Spleen (tissue), 11 donors: ENCODE results near the gene PPP1CA. TPM values are rescaled to one million over a fixed set of nuclear protein-coding genes. Genes with fewer than 3 reads are reported as not detected.

ENCODE experiments used
- DNase-seq: peaks from one replicate; pipeline ENCODE4 v3.0.0-alpha.2; 2020
- H3K27ac ChIP-seq, 8 donors: fragments of 200-600 bp; sonication (generic) in 7 of 8; 1 replicate in 4 of 8; 2 replicates in 4 of 8; pipeline versions ENCODE4 v1.5.0 to v1.8.0; 2016 to 2021; ENCODE audit warnings: inconsistent platforms in 4 of 8, mild to moderate bottlenecking in 4 of 8, moderate library complexity in 1 of 8
- H3K27me3 ChIP-seq, 7 donors: fragments of 200-600 bp; sonication (generic) in 6 of 7; replicated peaks in 1 of 7; 1 replicate in 4 of 7; 2 replicates in 3 of 7; pipeline versions ENCODE4 v1.5.0 to v1.8.0; 2016 to 2021; ENCODE audit warnings: inconsistent platforms in 3 of 7, mild to moderate bottlenecking in 1 of 7
- H3K36me3 ChIP-seq, 6 donors: fragments of 200-600 bp; sonication (generic) in 5 of 6; 1 replicate in 4 of 6; 2 replicates in 2 of 6; pipeline versions ENCODE4 v1.5.0 to v1.8.0; 2016 to 2021; ENCODE audit warnings: inconsistent platforms in 2 of 6
- H3K4me1 ChIP-seq, 6 donors: fragments of 200-600 bp; sonication (generic) in 5 of 6; 1 replicate in 3 of 6; 2 replicates in 3 of 6; pipeline versions ENCODE4 v1.5.0 to v1.8.0; 2016 to 2021; ENCODE audit warnings: inconsistent platforms in 3 of 6
- H3K4me3 ChIP-seq, 8 donors: fragments of 200-600 bp; sonication (generic) in 7 of 8; 1 replicate in 4 of 8; 2 replicates in 4 of 8; pipeline versions ENCODE4 v1.5.0 to v1.8.0; 2016 to 2021; ENCODE audit warnings: inconsistent platforms in 4 of 8, mild to moderate bottlenecking in 4 of 8, moderate library complexity in 2 of 8
- H3K9me3 ChIP-seq, 8 donors: fragments of 200-600 bp; sonication (generic) in 7 of 8; 1 replicate in 4 of 8; 2 replicates in 4 of 8; pipeline versions ENCODE4 v1.5.0 to v1.8.0; 2016 to 2021; ENCODE audit warnings: inconsistent platforms in 4 of 8
- POLR2A ChIP-seq, 3 donors: fragments of 450-650 bp; IDR thresholded peaks; one replicate each; pipeline ENCODE4 v1.5.1; 2017; ENCODE audit warnings: antibody characterized with exemption in 3 of 3, mild to moderate bottlenecking in 1 of 3
- POLR2AphosphoS5 ChIP-seq, 3 donors: sonication (generic); formaldehyde crosslinking; IDR thresholded peaks; one replicate each; pipeline ENCODE4 v1.5.1; 2017; ENCODE audit warnings: antibody characterized with exemption in 3 of 3
- WGBS, 5 donors: extraction: QIAGEN DNeasy Blood & Tissue Kit in 3 of 5; methylation state at CpG; one replicate each; pipeline versions ENCODE4 v1.1.5 to v1.1.7; 2013 to 2018; 5-methylcytosine and 5-hydroxymethylcytosine counted together
- intact Hi-C: fragments of 100-400 bp; cut with DNase I; formaldehyde crosslinking; loops from one replicate; pipeline ENCODE4 v1.15.0; 2023; ENCODE audit warnings: low total_unique reads
- polyA plus RNA-seq, 3 donors: library from polyadenylated mRNA; stranded (reverse); fragments of 200-250 nt; gene quantifications; one replicate each; pipeline ENCODE4 v1.2.1, GENCODE V29; 2013
- total RNA-seq, 7 donors: library from RNA; depleted of rRNA in 3 of 7; stranded (reverse); fragments of >200 nt in 3 of 7; fragmentation: NEBNext Ultra II Directional in 4 of 7; extraction: Animal tissue kit (Norgen Biotek cat#: 25700) in 4 of 7; gene quantifications; one replicate each; pipeline versions ENCODE4 v1.1.0 to v1.2.1, GENCODE V29; 2016 to 2021
- TF ChIP-seq, protein P1 (sequence below), 11 experiments: fragments of 200-600 bp in 7 of 11; fragments of 450-650 bp in 4 of 11; sonication (generic) in 4 of 11; IDR thresholded peaks in 8 of 11; conservative IDR thresholded peaks in 3 of 11; 1 replicate in 7 of 11; 2 replicates in 4 of 11; pipeline versions ENCODE4 v1.4.0 to v1.8.0; 2016 to 2021; ENCODE audit warnings: antibody characterized with exemption in 11 of 11, inconsistent platforms in 4 of 11, mild to moderate bottlenecking in 1 of 11
- donor health status: healthy with polysubstance abuse.
- donor health status: DM: no; HTN: no; CAD: no; lungs with moderate emphysema.
- donor health status: DM: no; HTN: no; CAD: no.
- donor health status: Bipolar disorder and iron deficiency.
- donor health status: healthy.
- donor health status: DM: no; HTN: no; CAD: no.
- donor health status: DM: yes; HTN: yes; CAD: no.

The PPP1CA gene
- total and polyA plus RNA-seq, 10 donors: 147 to 207 (median 158) TPM

DNA sequence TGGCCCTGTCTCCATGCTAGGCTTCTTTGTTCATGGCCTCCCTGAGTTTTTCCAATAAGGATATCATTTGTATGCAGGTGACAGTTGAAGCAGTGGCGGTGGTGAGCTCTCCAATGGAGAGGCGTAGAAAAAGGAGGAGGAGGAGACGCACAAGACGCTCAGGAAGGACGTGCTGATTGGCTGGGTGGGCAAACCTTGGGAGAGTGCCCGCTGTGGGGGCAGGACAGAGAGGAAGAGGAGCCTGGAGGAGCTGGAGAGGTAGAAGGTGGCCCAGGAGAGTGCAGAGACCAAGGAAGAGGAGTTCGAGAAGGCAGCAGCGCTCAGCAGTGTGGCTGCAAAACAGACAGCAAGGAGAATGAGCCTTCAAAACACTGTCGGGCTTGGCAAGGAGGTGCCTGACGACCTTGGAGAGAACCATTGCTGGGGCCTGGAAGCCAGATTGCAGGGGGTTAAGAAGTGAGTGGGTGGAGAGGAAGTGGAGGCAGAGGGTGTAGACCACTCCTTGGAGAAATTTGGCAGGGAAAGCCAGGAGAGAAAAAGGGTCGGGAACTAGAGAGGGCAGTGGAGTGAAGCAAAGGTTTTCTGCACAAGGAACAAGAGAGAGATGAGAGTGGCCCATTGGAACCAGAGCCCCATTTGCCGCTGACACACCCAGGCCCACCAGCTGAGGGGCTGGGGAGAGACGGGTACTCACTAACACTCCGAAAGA lies 35.8 kb downstream of the PPP1CA start:
- H3K27ac ChIP-seq: peak overlapping the region in 5 of 8 donors; percentile 41 to 80 (median 54)

DNA sequence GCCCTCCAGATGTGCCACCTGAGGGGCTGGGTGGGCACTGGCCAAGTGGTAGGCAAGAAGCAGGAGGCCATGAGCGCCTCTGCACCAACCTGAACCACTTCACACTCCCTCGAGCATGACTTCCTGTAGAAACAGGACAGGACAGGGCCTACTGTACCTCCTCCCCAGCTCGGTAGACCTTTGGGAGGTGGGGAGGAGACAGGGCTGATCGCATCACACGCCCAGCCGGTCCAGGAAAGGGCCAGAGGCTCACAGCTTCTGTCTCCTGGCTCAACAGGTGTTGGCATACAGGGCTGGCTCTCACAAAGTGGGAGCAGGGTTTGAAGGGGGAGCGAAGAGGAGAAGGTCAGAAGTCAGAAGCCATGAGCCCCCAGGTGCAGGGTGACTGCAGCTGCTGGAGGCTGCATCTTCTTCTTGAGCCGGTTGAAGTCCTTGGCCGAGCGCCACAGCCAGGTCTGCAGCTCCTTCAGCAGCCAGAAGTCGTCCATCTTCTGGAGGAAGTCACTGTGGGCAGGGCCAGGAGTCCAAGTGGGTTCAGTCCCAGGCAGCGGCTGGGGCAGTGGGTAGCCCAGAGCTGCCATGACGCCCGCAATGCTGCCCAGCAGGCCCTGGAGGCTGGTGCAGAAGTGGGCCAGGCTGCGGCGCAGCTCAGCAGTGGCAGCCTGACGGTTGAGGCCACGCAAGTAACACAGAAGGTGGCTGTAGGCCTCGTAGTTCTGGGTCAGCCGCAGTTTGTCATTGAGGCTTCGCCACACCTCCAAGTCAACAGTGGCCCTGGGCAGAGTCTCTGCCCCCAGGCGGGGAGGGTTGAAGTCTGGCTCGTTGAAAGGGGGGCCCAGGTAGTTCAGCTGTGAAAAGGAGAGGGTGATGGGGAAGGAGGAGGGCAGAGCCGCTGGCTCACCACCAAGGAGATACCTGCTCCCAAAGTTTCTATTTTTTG lies 36.6 kb downstream of the PPP1CA start:
- intact Hi-C loops: no loop called here
- no peaks in the 10 kb centered on the region for H3K27me3 ChIP-seq
- TF ChIP-seq, protein P1, sequence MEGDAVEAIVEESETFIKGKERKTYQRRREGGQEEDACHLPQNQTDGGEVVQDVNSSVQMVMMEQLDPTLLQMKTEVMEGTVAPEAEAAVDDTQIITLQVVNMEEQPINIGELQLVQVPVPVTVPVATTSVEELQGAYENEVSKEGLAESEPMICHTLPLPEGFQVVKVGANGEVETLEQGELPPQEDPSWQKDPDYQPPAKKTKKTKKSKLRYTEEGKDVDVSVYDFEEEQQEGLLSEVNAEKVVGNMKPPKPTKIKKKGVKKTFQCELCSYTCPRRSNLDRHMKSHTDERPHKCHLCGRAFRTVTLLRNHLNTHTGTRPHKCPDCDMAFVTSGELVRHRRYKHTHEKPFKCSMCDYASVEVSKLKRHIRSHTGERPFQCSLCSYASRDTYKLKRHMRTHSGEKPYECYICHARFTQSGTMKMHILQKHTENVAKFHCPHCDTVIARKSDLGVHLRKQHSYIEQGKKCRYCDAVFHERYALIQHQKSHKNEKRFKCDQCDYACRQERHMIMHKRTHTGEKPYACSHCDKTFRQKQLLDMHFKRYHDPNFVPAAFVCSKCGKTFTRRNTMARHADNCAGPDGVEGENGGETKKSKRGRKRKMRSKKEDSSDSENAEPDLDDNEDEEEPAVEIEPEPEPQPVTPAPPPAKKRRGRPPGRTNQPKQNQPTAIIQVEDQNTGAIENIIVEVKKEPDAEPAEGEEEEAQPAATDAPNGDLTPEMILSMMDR (IDR thresholded peaks at IDR 0.05 in 8 of 11, conservative IDR thresholded peaks at IDR 0.05 in 3 of 11): no peak
- peak; percentile 35 to 67 (median 62) for TF ChIP-seq POLR2AphosphoS5 (IDR thresholded peaks at IDR 0.05)
- 66 to 78% (median 75%) methylated on average over 19 to 24 of the region's 24 CpGs for WGBS, 5 donors
- peaks cover 40 to 77% (median 63%) of the 10 kb centered on the region in 6 donors for H3K4me1 ChIP-seq
- peaks cover 0 to 26% (median 0%) of the 10 kb centered on the region in 6 donors for H3K36me3 ChIP-seq
- no peak overlapping the region for H3K4me3 ChIP-seq
- no peaks in the 10 kb centered on the region for H3K9me3 ChIP-seq
- DNase-seq: peak; percentile 64
- H3K27ac ChIP-seq: peak overlapping the region in 5 of 8 donors; percentile 41 to 80 (median 54)

More for the DNA sequence above, 35.8 kb downstream of the PPP1CA start:
- Histone ChIP-seq H3K4me3 (no peak overlapping the region), H3K4me1 (peaks cover 44 to 85% (median 71%) of the 10 kb centered on the region in 6 donors), H3K9me3 (no peaks in the 10 kb centered on the region), H3K27me3 (no peaks in the 10 kb centered on the region), H3K36me3 (peaks cover 0 to 26% (median 0%) of the 10 kb centered on the region in 6 donors)
- no peak for DNase-seq
- intact Hi-C loops: no loop called here
- TF ChIP-seq POLR2AphosphoS5 (IDR thresholded peaks at IDR 0.05) (no peak), POLR2A (IDR thresholded peaks at IDR 0.05) (no peak)
- 64 to 81% (median 77%) methylated on average over 14 of the region's 14 CpGs for WGBS, 5 donors

DNA sequence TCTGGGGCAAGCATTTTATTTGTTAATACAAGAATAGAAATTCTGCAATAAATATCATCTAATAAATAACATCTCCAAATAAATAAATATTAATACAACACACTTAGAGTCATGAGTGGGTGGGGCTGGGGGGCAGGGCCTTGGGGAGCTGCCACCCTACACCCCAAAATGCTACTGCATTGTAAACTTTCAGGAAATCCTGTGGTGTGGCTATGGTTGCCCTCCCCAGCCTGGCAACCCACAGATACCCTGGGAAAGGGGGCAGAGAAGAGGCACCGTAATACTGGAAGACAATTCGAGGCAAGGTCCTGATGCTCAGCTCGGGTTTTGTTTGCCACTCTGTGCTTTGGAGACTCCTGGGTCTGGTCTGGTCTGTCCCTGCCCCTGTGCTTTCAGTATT lies 37.5 kb downstream of the PPP1CA start:
- intact Hi-C loops: no loop called here
- H3K27ac ChIP-seq: peak overlapping the region in 5 of 8 donors; percentile 41 to 80 (median 54)
- TF ChIP-seq, protein P1 (IDR thresholded peaks at IDR 0.05 in 8 of 11, conservative IDR thresholded peaks at IDR 0.05 in 3 of 11): no peak
- TF ChIP-seq POLR2A (IDR thresholded peaks at IDR 0.05) (no peak), POLR2AphosphoS5 (IDR thresholded peaks at IDR 0.05) (no peak)
- peaks cover 35 to 74% (median 55%) of the 10 kb centered on the region in 6 donors for H3K4me1 ChIP-seq
- no peaks in the 10 kb centered on the region for H3K9me3 ChIP-seq
- H3K36me3 ChIP-seq: peaks cover 0 to 26% (median 0%) of the 10 kb centered on the region in 6 donors
- 42 to 62% (median 55%) methylated on average over 3 of the region's 3 CpGs for WGBS, 5 donors
- no peak for DNase-seq
- H3K27me3 ChIP-seq: no peaks in the 10 kb centered on the region
- H3K4me3 ChIP-seq: no peak overlapping the region

DNA sequence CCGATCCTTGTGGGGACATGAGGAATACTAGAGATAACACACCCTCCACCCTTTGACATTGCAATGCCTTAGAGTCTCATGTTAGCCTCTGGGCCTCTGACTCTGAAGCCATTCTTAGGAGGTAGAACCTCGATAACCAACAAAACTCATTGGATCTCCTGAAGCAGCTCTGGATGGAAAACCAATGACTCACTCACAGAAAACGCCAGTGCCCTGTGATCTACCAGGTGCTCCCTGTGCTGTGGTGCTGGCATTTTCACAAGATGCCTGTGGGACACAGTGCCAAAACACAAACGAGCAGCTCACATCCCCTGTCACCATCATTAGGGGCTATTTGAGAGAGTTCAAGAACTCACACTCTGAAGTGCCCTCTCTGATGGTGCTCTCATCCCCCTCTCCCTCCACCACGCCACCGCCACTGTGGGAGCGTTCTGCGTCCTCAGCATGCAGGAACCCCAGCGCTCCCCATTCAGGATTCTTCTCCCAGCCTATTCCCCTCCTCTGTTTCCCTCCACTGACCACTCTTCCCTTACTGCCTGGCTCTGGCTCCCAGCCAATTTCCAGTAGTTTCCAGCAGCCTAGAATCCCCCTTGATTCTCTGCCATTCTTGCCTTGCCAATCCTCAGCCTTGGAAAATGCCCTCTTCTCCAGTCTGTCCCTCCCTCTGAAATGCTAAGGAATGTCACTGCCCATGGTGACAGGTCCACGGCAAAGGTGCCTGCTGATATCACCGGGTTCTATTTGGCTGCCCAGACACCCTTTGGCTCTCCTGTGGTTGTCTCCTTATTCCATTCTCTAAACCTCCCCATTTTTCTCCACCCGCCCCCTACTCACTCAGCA lies 43.6 kb downstream of the PPP1CA start:
- H3K9me3 ChIP-seq: no peaks in the 10 kb centered on the region
- peaks cover 40 to 69% (median 52%) of the 10 kb centered on the region in 6 donors for H3K4me1 ChIP-seq
- TF ChIP-seq POLR2AphosphoS5 (IDR thresholded peaks at IDR 0.05) (no peak), POLR2A (IDR thresholded peaks at IDR 0.05) (no peak)
- TF ChIP-seq, protein P1 (IDR thresholded peaks at IDR 0.05 in 8 of 11, conservative IDR thresholded peaks at IDR 0.05 in 3 of 11): no peak
- DNase-seq: no peak
- H3K36me3 ChIP-seq: no peaks in the 10 kb centered on the region
- H3K4me3 ChIP-seq: no peak overlapping the region
- H3K27ac ChIP-seq: peak overlapping the region in 6 of 8 donors; percentile 99 to 100 (median 100)
- 72 to 92% (median 86%) methylated on average over 12 of the region's 12 CpGs for WGBS, 5 donors
- intact Hi-C loops: no loop called here
- no peaks in the 10 kb centered on the region for H3K27me3 ChIP-seq
